Neural progenitor cell (in vitro differentiated cells): ENCODE results near the gene PRKCA. TPM values are rescaled to one million over a fixed set of nuclear protein-coding genes. Genes with fewer than 3 reads are reported as not detected.
"Not testable (repeated sequence)": the region's sequence is repeated elsewhere in the genome, so short reads cannot be mapped to it uniquely, and the experiment has no call there.

Source experiments
- DNase-seq: peaks from one replicate; pipeline ENCODE4 v3.0.0-alpha.2; 2016; ENCODE audit warnings: low spot score
- H2AFZ ChIP-seq: fragments of 200-600 bp; sonication (generic); replicated peaks from 2 replicates; pipeline ENCODE4 v1.6.1; 2016; ENCODE audit warnings: antibody characterized with exemption
- H3F3A ChIP-seq: fragments of 200-600 bp; sonication (generic); 2 replicates; pipeline ENCODE4 v1.6.1; 2016; ENCODE audit warnings: antibody characterized with exemption, low read depth
- H3K27ac ChIP-seq: fragments of 200-600 bp; sonication (generic); 2 replicates; pipeline ENCODE4 v1.5.1; 2016; ENCODE audit warnings: mild to moderate bottlenecking
- H3K27me3 ChIP-seq: fragments of 200-600 bp; sonication (generic); 2 replicates; pipeline ENCODE4 v1.6.1; 2016; ENCODE audit warnings: mild to moderate bottlenecking, moderate library complexity
- H3K36me3 ChIP-seq: fragments of 200-600 bp; sonication (generic); 2 replicates; pipeline ENCODE4 v1.5.1; 2016
- H3K4me1 ChIP-seq: fragments of 200-600 bp; sonication (generic); 2 replicates; pipeline ENCODE4 v1.6.1; 2016; ENCODE audit warnings: mixed run types
- H3K4me2 ChIP-seq: fragments of 200-600 bp; sonication (generic); 2 replicates; pipeline ENCODE4 v1.6.1; 2016
- H3K4me3 ChIP-seq: fragments of 200-600 bp; sonication (generic); 2 replicates; pipeline ENCODE4 v1.5.1; 2016
- H3K79me2 ChIP-seq: fragments of 200-600 bp; sonication (generic); 2 replicates; pipeline ENCODE4 v1.6.1; 2016; ENCODE audit warnings: low read depth
- H3K9ac ChIP-seq: fragments of 200-600 bp; sonication (generic); 2 replicates; pipeline ENCODE4 v1.6.1; 2016
- H3K9me3 ChIP-seq: fragments of 200-600 bp; sonication (generic); 2 replicates; pipeline ENCODE4 v1.5.1; 2016; ENCODE audit warnings: low read depth
- H4K20me1 ChIP-seq: fragments of 200-600 bp; sonication (generic); 2 replicates; pipeline ENCODE4 v1.6.1; 2016; ENCODE audit warnings: low read depth
- H3K27ac Mint-ChIP-seq: 3 replicates; pipeline ENCODE4 v1.8.0; 2021; ENCODE audit warnings: mixed read lengths
- H3K27me3 Mint-ChIP-seq: 2 replicates; pipeline ENCODE4 v1.8.0; 2022; ENCODE audit warnings: low read depth, mild to moderate bottlenecking, inconsistent platforms, moderate library complexity, mixed read lengths; ENCODE audit not compliant: insufficient read depth
- H3K36me3 Mint-ChIP-seq: 3 replicates; pipeline ENCODE4 v1.8.0; 2021; ENCODE audit warnings: mixed read lengths
- H3K4me1 Mint-ChIP-seq: 3 replicates; pipeline ENCODE4 v1.8.0; 2021; ENCODE audit warnings: mixed read lengths
- H3K4me3 Mint-ChIP-seq: 3 replicates; pipeline ENCODE4 v1.8.0; 2021; ENCODE audit warnings: mild to moderate bottlenecking, moderate library complexity, mixed read lengths
- H3K9me3 Mint-ChIP-seq: 3 replicates; pipeline ENCODE4 v1.8.0; 2020; ENCODE audit warnings: mixed read lengths
- EZH2 ChIP-seq: fragments of 200-600 bp; sonication (generic); IDR thresholded peaks from 2 replicates; pipeline ENCODE4 v1.6.1; 2017; ENCODE audit warnings: antibody characterized with exemption, mild to moderate bottlenecking, moderate library complexity
- EZH2phosphoT487 ChIP-seq: fragments of 200-600 bp; sonication (generic); IDR thresholded peaks from 2 replicates; pipeline ENCODE4 v1.6.1; 2017; ENCODE audit warnings: antibody characterized with exemption
- total RNA-seq: library from RNA; depleted of rRNA; stranded (reverse); fragments of >200 nt; gene quantifications from 2 replicates; pipeline ENCODE4 v1.2.3, GENCODE V29; 2015; ENCODE audit warnings: low replicate concordance
- TF ChIP-seq, protein P1 (sequence below): fragments of 200-600 bp; sonication (generic); IDR thresholded peaks from 2 replicates; pipeline ENCODE4 v1.5.1; 2017; ENCODE audit warnings: antibody characterized with exemption, mild to moderate bottlenecking

The PRKCA gene
- total RNA-seq, 1 donor from 2014 or later: 2.1 TPM

GRCh38 chr17:66339561-66339960 is 37.1 kb downstream of the PRKCA start:
- Mint-ChIP-seq H3K4me1 (peaks cover 25% of the 10 kb centered on the region), H3K4me3 (no peak overlapping the region), H3K9me3 (no peaks in the 10 kb centered on the region), H3K27me3 (no peaks in the 10 kb centered on the region), H3K27ac (no peak overlapping the region), H3K36me3 (no peaks in the 10 kb centered on the region)
- Histone ChIP-seq H4K20me1 (no peaks in the 10 kb centered on the region), H2AFZ (no peak overlapping the region), H3K9me3 (no peaks in the 10 kb centered on the region), H3K9ac (no peak overlapping the region), H3K4me1 (no peaks in the 10 kb centered on the region), H3K27ac (no peak overlapping the region), H3K79me2 (no peaks in the 10 kb centered on the region), H3K36me3 (no peaks in the 10 kb centered on the region), H3K4me2 (no peak overlapping the region), H3K27me3 (no peaks in the 10 kb centered on the region), H3K4me3 (no peak overlapping the region), H3F3A (no peaks in the 10 kb centered on the region)
- TF ChIP-seq EZH2phosphoT487 (no peak), EZH2 (no peak)
- TF ChIP-seq, protein P1, sequence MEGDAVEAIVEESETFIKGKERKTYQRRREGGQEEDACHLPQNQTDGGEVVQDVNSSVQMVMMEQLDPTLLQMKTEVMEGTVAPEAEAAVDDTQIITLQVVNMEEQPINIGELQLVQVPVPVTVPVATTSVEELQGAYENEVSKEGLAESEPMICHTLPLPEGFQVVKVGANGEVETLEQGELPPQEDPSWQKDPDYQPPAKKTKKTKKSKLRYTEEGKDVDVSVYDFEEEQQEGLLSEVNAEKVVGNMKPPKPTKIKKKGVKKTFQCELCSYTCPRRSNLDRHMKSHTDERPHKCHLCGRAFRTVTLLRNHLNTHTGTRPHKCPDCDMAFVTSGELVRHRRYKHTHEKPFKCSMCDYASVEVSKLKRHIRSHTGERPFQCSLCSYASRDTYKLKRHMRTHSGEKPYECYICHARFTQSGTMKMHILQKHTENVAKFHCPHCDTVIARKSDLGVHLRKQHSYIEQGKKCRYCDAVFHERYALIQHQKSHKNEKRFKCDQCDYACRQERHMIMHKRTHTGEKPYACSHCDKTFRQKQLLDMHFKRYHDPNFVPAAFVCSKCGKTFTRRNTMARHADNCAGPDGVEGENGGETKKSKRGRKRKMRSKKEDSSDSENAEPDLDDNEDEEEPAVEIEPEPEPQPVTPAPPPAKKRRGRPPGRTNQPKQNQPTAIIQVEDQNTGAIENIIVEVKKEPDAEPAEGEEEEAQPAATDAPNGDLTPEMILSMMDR: no peak
- DNase-seq: no peak

GRCh38 chr17:66340720-66341119 is 38.3 kb downstream of the PRKCA start:
- TF ChIP-seq EZH2 (no peak), EZH2phosphoT487 (no peak)
- TF ChIP-seq, protein P1: no peak
- no peaks in the 10 kb centered on the region for H3K9me3 Mint-ChIP-seq

DNA sequence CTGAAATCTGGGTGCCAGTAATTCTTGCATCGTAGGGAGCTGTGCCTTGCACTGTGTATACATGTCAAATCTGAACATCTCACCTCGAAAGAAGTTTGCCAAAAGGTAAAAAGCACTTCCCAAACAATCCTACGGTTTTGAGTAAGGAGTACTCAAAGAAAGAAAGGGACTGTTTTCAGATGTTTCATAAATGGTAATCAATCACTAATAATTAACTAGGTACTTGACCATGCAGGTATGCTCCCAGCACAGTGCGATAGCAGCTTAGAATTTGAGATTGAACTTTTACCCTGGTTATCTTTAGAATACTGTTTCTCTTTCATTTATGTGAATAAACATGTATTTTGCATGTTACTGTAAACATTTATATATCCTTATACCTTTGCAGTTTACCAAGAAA is 39.0 kb downstream of the PRKCA start:
- Histone ChIP-seq H3K27ac (no peak overlapping the region), H2AFZ (no peak overlapping the region), H3F3A (no peaks in the 10 kb centered on the region), H3K4me2 (no peak overlapping the region), H3K9me3 (no peaks in the 10 kb centered on the region), H4K20me1 (no peaks in the 10 kb centered on the region), H3K4me1 (no peaks in the 10 kb centered on the region), H3K36me3 (no peaks in the 10 kb centered on the region), H3K9ac (no peak overlapping the region), H3K79me2 (no peaks in the 10 kb centered on the region), H3K4me3 (no peak overlapping the region), H3K27me3 (no peaks in the 10 kb centered on the region)
- no peaks in the 10 kb centered on the region for H3K36me3 Mint-ChIP-seq
- no peaks in the 10 kb centered on the region for H3K9me3 Mint-ChIP-seq
- no peak overlapping the region for H3K4me3 Mint-ChIP-seq
- no peak for TF ChIP-seq EZH2
- TF ChIP-seq EZH2phosphoT487: no peak
- TF ChIP-seq, protein P1: no peak
- no peak for DNase-seq
- peaks cover 31% of the 10 kb centered on the region for H3K4me1 Mint-ChIP-seq
- peaks cover 2% of the 10 kb centered on the region for H3K27me3 Mint-ChIP-seq
- H3K27ac Mint-ChIP-seq: no peak overlapping the region

More at GRCh38 chr17:66340720-66341119, 38.3 kb downstream of the PRKCA start:
- H3K27ac Mint-ChIP-seq: no peak overlapping the region
- H3K79me2 ChIP-seq: no peaks in the 10 kb centered on the region
- H3F3A ChIP-seq: no peaks in the 10 kb centered on the region
- no peak overlapping the region for H3K4me2 ChIP-seq
- H3K9ac ChIP-seq: no peak overlapping the region
- H3K9me3 ChIP-seq: no peaks in the 10 kb centered on the region
- no peak overlapping the region for H3K27ac ChIP-seq
- H4K20me1 ChIP-seq: no peaks in the 10 kb centered on the region
- peaks cover 31% of the 10 kb centered on the region for H3K4me1 Mint-ChIP-seq
- DNase-seq: no peak
- H3K36me3 ChIP-seq: no peaks in the 10 kb centered on the region
- no peaks in the 10 kb centered on the region for H3K36me3 Mint-ChIP-seq
- peaks cover 2% of the 10 kb centered on the region for H3K27me3 Mint-ChIP-seq
- no peaks in the 10 kb centered on the region for H3K4me1 ChIP-seq
- no peak overlapping the region for H3K4me3 ChIP-seq
- no peak overlapping the region for H3K4me3 Mint-ChIP-seq
- no peaks in the 10 kb centered on the region for H3K27me3 ChIP-seq
- H2AFZ ChIP-seq: no peak overlapping the region

DNA sequence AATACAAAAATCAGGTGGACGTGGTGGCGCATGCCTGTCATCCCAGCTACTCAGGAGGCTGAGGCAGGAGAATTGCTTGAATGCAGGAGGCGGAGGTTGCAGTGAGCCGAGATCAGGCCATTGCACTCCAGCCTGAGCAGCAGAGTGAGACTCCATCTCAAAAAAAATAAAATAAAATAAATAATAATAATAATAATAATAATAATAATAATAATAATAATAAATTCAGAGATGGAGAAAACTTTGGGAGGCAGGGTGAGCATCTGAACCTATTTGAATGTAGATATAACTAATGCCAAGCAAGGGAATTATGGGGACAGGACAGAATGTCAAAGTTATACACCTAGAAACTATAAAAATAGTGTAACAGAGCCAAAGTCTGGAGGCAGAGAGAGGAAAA is 39.9 kb downstream of the PRKCA start:
- not testable (repeated sequence) for H3K79me2 ChIP-seq, H3K4me3 Mint-ChIP-seq, H3K27ac ChIP-seq, H3K9ac ChIP-seq, H3K27ac Mint-ChIP-seq, DNase-seq, H3F3A ChIP-seq, H3K27me3 ChIP-seq, H3K9me3 Mint-ChIP-seq, H3K9me3 ChIP-seq, H3K4me2 ChIP-seq, H3K36me3 Mint-ChIP-seq, H3K4me1 ChIP-seq, H2AFZ ChIP-seq, H3K27me3 Mint-ChIP-seq, H3K4me3 ChIP-seq, H4K20me1 ChIP-seq, H3K36me3 ChIP-seq
- H3K4me1 Mint-ChIP-seq: peaks cover 31% of the 10 kb centered on the region
